Activated T-cell treated with anti-CD3 and anti-CD28 coated beads for 1 hour (primary cell): ENCODE results near the gene SELENOV.
"Not testable (repeated sequence)": the region's sequence is repeated elsewhere in the genome, so short reads cannot be mapped to it uniquely, and the experiment has no call there.

Source experiments
- DNase-seq: peaks from one replicate; pipeline ENCODE4 v3.0.0-alpha.2; 2020; ENCODE audit warnings: low read depth

SELENOV gene

GRCh38 chr19:39514840-39515550, at the start of gene SELENOV:
Gene SELENOV, plus strand, starts transcription at chr19:39515139. Its CDS starts 74 bp downstream, at chr19:39515213.
- DNase-seq: no peak

- DNase-seq: no peak
These were observed 48.8 kb upstream of the SELENOV start for GRCh38 chr19:39465956-39466747.

- DNase-seq: no peak
These were observed 47.0 kb upstream of the SELENOV start for GRCh38 chr19:39467941-39468340.

- DNase-seq: no peak
These were observed 45.9 kb upstream of the SELENOV start for GRCh38 chr19:39469036-39469435.

- DNase-seq: no peak
These were observed 45.4 kb upstream of the SELENOV start for GRCh38 chr19:39469567-39469966.

- no peak for DNase-seq
These were observed 44.1 kb upstream of the SELENOV start for GRCh38 chr19:39470724-39471339.

GRCh38 chr19:39471756-39472536, 43.0 kb upstream of the SELENOV start:
- no peak for DNase-seq

GRCh38 chr19:39472746-39473442, 42.0 kb upstream of the SELENOV start:
- DNase-seq: no peak

GRCh38 chr19:39473443-39473960, 41.4 kb upstream of the SELENOV start:
- DNase-seq: no peak

- peak; percentile 71 for DNase-seq
These were observed 40.8 kb upstream of the SELENOV start for GRCh38 chr19:39474139-39474620.

GRCh38 chr19:39475748-39476147, 39.2 kb upstream of the SELENOV start:
- no peak for DNase-seq

GRCh38 chr19:39479319-39479801, 35.6 kb upstream of the SELENOV start:
- not testable (repeated sequence) for DNase-seq

GRCh38 chr19:39479916-39480315, 35.0 kb upstream of the SELENOV start:
- DNase-seq: no peak

- peak; percentile 98 for DNase-seq
These were observed 34.4 kb upstream of the SELENOV start, which contains the start of gene TIMM50 for GRCh38 chr19:39480337-39481228. Gene TIMM50, plus strand, starts transcription at chr19:39480838. Its CDS starts 16 bp downstream, at chr19:39480854.

GRCh38 chr19:39481229-39481545, 33.8 kb upstream of the SELENOV start:
- DNase-seq: no peak

- no peak for DNase-seq
These were observed 33.3 kb upstream of the SELENOV start for GRCh38 chr19:39481676-39482075.

- no peak for DNase-seq
These were observed 31.8 kb upstream of the SELENOV start for GRCh38 chr19:39483141-39483540.

- no peak for DNase-seq
These were observed 25.2 kb upstream of the SELENOV start for GRCh38 chr19:39489756-39490155.

GRCh38 chr19:39492225-39492624, 22.7 kb upstream of the SELENOV start:
- no peak for DNase-seq

GRCh38 chr19:39492788-39493187, 22.2 kb upstream of the SELENOV start:
- DNase-seq: no peak
